HUDEP-2 (cell line): ENCODE results near the gene OR5K3.
"Not testable (repeated sequence)": the region's sequence is repeated elsewhere in the genome, so short reads cannot be mapped to it uniquely, and the experiment has no call there.

ENCODE experiments used
- DNase-seq, 76 experiments: peaks; one replicate each; lab custom pipeline; 2025; ENCODE audit not compliant: unreplicated experiment in 76 of 76; lab: John Stamatoyannopoulos, UW

Gene OR5K3, protein sequence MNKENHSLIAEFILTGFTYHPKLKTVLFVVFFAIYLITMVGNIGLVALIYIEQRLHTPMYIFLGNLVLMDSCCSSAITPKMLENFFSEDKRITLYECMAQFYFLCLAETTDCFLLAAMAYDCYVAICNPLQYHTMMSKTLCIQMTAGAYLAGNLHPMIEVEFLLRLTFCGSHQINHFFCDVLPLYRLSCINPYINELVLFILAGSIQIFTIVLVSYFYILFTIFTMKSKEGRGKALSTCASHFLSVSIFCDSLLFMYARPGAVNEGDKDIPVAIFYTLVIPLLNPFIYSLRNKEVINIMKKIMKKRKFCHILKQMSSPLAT

GRCh38 chr3:98390366-98390765 is at the start of gene OR5K3:
OR5K3 (plus strand) TSS chr3:98390666; CDS start chr3:98390666, 0 bp downstream.
- DNase-seq, result no peak

DNA sequence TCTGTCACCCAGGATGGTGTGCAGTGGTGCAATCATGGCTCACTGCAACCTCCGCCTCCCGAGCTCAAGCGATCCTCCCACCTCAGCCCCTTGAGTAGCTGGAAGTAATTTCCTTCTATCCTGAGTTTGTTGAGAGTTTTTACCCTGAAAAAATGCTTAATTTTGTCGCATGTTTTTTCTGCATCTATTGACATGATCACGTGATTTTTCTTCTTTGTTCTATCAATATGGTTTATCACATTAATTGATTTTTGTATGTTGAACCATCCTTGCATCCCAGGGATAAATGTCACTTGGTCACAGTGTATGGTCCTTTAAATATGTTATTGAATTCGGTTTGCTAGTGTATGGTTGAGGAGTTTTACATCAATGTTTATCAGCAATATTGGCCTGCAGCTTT is 48.7 kb upstream of the OR5K3 start:
- DNase-seq, result no peak

GRCh38 chr3:98343647-98344507 is 46.6 kb upstream of the OR5K3 start:
- DNase-seq, result peak in 42 of 76 experiments; percentile 3 to 72 (median 31)

DNA sequence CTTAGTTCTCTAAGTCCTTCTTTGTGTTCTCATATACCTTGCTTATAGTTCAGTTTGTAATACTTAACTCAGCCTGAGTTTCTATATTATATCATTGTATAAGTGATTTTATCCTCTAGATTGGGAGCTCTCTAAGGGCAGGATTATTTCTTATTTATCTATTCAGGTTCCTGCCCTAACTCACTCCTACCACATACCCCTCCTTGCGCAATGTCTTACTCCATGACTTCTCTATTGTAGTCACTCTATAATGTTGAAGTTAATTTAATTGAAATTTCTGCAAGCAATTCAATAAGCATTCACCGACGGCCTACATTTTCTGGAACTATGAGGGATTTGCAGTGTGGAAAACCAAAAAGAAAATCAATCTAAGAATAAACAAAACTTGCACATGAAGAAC is 40.4 kb upstream of the OR5K3 start:
- no peak for DNase-seq

GRCh38 chr3:98353554-98353953 is 36.9 kb upstream of the OR5K3 start, which contains the start of gene OR5K4:
OR5K4 (plus strand) TSS chr3:98353854; CDS start chr3:98353854, 0 bp downstream.
- DNase-seq, result no peak

GRCh38 chr3:98359250-98359649 is 31.2 kb upstream of the OR5K3 start:
- no peak for DNase-seq

DNA sequence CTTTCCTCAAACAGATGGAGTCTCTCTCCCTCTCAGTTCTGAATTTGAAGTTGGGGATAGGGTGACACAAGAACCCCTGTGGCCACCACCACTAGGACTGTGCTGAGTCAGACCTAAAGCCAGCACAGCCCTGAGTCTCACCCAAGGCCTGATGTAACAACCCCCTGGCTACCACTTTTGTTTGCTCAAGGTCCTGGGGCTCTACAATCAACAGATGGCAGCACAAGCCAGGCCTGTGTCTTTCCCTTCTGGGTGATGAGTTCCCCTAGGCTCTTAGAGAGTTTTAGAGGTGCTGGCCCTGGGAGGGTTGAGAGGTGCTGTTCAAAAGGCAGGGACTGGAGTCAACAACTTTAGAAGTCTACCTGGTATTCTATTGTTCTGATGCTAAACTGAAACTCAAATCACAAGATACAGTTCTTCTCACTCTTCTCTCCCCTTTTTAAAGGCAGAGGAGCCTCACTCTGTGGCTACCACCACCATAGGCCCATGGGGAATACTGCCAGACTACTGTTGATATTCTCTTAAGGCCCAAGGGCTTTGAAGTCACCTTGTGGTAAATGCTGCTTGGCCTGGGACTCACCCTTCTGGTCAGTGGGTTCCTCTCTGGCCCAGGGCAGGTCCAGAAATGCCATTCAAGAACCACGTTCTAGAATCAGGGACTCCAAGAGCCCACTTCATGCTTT is 30.3 kb upstream of the OR5K3 start:
- DNase-seq, result peak in 8 of 76 experiments; percentile 2 to 35 (median 8)

GRCh38 chr3:98360681-98361080 is 29.8 kb upstream of the OR5K3 start:
- DNase-seq, result no peak

DNA sequence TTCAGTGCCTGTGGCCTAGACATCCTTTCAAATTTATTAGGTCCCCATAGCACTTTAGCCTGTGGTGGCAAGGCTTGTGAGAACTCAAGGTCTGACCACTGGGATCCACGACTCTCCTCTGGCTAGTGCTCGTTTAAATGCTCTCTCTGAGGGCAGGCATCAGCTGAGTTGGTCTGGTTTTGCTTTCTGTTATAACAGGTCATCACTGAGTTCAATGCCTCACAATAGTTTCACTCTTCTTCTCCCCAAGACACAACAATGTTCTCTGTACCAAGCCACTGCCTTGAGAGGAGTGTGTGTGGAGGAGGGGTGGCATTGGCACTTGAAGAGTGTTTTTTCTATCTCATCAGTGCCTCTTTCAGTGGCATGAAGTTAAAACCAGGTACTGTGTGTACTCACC is 29.2 kb upstream of the OR5K3 start:
- no peak for DNase-seq

- no peak for DNase-seq
Measured at GRCh38 chr3:98367464-98368246, 22.8 kb upstream of the OR5K3 start.

GRCh38 chr3:98371186-98371585 is 19.3 kb upstream of the OR5K3 start:
- no peak for DNase-seq

DNA sequence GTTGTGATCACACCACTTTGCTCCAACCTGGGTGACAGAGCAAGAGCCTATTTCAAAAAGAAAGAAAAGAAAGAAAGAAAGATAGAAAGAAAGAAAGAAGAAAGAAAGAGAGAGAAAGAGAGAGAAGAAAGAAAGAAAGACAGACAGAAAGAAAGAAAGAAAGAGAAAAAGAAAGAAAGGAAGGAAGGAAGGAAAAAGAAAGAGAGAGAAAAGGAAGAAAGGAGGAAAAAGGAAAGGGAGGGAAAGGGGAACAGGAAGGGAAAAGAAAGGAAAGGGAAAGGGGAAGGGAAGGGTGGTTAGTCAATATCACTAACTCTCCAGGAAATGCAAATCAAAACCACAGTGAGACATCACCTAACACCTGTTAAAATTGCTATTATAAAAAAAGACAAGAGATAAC is 18.6 kb upstream of the OR5K3 start:
- no peak for DNase-seq

- no peak for DNase-seq
Measured at GRCh38 chr3:98372445-98372844, 18.0 kb upstream of the OR5K3 start.

DNA sequence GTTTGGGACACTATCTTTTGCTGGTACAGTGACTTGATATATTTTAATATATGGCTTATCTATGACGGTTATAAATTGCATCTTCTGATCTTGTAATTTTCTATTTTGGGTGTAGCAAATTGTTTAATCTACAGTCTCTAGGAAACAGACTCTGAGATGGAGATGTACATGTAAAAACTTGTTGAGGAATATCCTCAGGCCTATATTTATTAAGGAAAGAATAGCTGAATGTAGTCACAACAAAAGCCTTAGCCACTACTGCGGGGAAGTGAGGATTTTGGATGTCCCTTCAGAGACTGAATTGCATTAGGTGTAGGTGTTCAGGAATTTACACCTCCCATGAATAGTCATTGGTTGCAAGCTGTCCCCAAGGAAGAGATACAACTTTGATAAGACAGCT is 13.8 kb upstream of the OR5K3 start:
- DNase-seq, result no peak

GRCh38 chr3:98388147-98388546 is 2.3 kb upstream of the OR5K3 start:
- DNase-seq, result no peak

- no peak for DNase-seq
Measured at GRCh38 chr3:98395101-98395500, 4.6 kb downstream of the OR5K3 start.

- DNase-seq, result not testable (repeated sequence)
Measured at GRCh38 chr3:98396482-98396881, 6.0 kb downstream of the OR5K3 start.

DNA sequence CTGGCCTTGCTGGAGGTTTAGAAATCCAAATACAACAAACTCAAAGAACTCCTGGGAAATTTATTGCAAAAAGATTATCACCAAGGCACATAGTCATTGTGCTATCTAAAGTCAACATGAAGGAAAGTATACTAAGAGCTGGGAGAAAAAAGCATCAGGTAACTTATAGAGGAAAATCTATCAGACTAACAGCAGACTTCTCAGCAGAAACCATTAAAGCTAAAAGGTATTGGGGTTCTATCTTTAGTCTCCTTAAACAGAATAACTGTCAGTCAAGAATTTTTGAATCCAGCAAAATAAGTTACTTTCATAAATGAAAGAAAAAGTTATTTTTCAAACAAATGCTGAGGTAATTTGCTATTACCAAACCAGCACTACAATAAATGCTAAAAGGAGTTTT is 8.0 kb downstream of the OR5K3 start:
- DNase-seq, result no peak

DNA sequence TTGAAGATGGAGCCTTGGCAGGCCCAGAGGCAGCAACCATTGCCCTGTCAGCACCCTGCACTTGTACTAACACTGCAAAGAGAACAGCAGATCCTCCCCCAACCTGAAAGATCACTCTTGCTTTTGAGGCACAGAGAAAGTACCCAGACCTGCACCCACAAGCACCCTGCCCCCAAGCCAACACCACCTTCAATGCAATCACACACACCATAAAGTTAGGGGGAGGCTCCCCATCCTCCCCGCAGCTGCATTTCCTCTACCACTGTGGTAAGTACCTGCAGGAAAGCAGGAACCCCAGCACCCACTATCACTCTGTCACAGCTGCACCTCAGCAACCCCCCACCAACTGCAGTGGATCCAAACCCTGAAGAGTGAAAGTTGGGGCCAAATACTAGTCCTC is 12.0 kb downstream of the OR5K3 start:
- no peak for DNase-seq

GRCh38 chr3:98404010-98404409 is 13.5 kb downstream of the OR5K3 start:
- no peak for DNase-seq
